NCI-H748 (cell line): ENCODE data around the gene ATG3.

Source experiments
- DNase-seq: peaks from one replicate; lab custom pipeline; 2025; ENCODE audit not compliant: unreplicated experiment; lab: John Stamatoyannopoulos, UW

Gene ATG3

DNA sequence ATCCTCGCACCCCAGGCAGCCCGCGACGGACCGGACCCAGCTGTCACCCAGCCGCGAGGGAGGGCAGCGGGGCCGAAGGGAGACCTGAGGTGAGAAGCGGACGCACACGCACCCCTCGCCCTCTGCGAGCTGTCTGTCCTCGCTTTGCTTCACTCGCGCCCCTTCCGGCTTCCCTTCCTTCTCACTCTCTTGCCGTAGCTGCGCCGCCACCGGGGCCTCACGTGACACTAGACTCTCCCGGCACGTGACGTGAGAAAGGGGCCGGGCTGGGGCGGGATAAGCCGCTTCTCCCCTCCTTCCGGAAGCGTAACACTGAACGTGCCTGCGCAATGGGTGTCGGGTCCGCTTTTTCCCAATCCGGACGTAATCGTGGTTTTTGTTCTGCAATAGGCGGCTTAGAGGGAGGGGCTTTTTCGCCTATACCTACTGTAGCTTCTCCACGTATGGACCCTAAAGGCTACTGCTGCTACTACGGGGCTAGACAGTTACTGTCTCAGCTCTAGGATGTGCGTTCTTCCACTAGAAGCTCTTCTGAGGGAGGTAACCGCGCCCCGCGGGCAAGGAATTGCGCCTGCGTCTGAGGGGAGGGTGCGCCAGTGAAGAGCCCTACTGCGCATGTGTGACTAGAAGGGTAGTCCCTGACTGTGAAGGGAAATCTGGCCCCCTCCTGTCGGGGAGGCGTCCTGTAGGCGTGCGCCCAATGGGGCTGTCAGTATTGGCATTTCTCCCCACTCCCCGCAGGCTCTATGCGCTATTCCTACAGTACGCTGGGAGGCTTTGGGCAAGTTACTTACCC lies at the start of gene ATG3, which contains the start of gene SLC35A5:
Gene ATG3, minus strand, starts transcription at position 229 of the 796 bp plus-strand sequence. CDS start 434 bp downstream, outside the sequence.
Gene SLC35A5, plus strand, starts transcription at position 312 of the 796 bp plus-strand sequence. CDS start 1,359 bp downstream, outside the sequence.
- peak; percentile 95 for DNase-seq

DNA sequence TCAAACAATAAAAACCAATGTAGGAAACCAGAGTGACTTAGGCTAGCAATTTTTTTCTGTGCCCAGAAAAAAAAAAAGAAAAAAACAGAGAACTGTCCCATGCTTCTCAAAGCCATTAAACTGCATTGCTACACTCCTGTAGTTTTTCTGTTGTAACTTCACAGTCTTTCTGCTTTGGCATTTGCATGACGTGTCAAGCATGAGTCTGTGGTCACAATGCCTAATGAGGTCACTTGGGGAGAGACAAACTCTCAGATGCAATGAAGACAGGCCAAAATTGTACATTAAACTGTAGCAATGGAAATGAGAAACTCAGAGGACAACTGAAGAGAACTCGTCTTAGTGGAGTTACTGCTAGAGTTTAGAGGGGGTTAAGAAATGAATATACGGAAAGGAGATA lies 48.4 kb upstream of the ATG3 start:
- no peak for DNase-seq

DNA sequence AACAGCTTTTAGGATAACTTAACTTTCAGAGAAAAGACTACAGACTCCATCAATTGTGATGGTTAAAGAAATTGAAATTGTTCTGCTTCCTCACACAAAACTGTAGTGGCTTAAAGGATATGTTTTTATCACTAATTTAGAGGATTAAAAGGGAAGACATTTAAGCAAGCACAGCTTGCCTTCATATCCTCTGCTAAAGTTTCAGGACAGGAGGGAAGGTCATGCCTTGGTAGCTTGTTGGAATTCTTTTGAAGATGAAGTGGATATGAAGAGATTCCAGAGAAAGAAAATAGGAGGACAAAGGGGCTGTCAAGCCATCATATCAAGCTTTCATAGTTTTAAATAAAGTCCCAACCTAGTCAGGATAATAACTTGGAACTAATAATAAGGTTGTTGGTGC lies 46.1 kb upstream of the ATG3 start:
- no peak for DNase-seq

DNA sequence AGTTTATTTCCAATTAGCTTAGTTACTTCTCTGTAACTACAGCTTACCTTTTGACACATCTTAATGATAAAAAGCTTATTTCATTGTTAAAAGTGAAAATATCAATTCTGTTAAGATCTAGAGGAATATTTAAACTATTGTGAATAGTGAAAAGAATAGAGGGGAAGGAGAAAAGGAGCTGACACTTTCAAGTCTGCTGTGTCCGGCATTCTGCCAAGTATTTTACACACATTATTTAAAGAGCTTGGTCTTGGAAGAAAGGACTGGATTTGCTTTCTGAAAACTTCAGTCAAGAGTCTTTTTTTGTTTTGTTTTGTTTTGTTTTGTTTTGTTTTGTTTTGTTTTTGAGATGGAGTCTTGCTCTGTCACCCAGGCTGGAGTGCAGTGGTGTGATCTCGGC lies 44.3 kb upstream of the ATG3 start:
- DNase-seq, result no peak

DNA sequence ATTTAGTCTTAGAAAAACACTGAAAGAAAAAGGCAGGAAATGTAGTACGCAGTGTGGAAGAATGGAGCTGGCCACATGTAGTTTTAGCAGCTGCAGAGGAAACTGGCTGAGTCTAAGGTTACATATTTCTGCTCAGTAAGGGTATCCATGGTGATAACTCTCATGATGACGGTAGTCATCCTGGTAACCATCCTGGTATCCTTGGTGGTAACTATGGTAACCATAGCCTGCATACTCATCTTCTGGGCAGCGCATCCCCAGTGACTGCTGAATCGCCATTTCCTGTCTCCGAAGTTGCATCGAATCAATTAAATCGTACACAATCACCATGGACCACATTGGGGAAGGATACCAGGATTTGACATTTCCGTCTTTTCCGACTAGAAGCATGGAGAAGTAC lies 43.5 kb upstream of the ATG3 start:
- peak; percentile 96 for DNase-seq

DNA sequence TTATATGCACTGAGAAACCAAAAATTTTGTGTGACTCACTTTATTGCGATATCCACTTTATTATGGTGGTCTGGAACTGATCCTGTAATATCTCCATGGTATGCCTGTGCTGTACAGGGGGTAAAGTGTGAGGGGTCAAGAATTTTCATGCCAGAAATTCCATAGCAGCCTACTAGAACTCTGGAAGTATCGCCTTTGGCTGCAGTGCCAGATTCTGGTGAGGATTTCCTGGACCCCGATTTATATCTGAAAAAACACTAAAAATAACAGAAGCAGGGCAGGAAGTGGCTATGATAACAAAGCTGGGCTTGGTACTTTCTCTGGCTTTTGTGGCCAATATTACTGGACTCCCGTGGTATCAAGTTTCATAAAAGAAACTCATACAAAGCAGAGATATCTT lies 42.8 kb upstream of the ATG3 start:
- DNase-seq, result peak; percentile 5

DNA sequence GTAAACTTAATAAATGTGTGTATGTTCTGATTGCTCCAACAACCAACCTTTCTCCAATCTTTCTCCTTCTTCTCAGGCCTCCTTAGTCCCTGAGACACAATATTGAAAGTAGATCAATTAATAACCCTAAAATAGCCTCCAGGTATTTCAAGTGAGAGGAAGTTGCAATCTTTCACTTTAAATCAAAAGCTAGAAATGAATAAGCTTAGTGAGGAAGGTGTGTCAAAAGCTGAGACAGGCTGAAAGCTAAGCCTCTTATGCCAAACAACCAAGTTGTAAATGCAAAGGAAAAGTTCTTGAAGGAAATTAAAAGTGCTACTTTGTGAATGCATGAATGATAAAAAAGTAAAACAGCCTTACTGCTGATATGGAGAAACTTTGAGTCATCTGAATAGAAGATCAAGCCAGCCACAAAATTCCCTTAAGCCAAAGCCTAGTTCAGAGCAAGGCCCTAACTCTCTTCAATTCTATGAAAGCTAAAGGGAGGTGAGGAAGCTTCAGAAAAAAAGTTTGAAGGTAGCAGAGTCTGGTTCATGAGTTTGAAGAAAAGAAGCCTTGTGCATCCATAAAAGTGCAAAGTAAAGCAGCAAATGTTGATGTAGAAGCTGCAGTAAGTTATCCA lies 40.6 kb upstream of the ATG3 start:
- no peak for DNase-seq

DNA sequence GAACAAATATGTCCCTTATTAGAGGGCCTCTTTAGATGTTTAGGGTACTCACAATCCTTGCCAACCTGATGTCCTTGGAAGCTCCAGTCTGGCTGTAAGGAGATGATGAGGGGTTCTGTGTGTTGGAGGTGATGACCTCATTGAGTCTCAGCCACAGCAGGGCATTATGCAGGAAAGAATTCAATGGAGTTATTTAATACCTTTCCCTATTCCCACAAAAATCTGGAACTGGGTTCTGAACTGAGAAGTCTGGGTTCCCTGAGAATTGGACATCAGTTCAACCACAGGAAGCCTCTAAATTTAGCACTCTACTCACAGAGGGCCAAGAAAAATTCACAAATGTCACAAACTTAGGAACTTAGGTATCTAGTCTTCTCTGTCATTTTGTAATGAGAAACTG lies 37.0 kb upstream of the ATG3 start:
- no peak for DNase-seq

DNA sequence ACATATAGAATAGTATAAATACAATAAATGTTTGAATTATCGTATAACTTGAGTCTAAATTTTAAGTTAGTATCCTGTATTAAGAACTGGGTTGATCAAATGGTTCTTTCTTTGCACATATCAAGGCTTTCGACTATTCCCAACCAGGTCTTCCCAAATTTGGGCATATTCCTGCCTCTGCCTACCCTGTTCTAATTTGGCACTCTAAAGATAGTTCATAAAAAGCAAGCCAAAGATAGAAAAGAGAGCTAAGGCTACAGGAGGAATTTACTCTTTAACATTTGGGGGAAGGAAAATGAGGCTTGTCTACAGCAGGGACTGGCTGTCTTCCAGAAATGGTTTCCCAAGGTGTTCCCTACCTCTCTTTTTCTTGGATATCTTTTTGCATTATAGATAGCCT lies 36.2 kb upstream of the ATG3 start:
- no peak for DNase-seq

DNA sequence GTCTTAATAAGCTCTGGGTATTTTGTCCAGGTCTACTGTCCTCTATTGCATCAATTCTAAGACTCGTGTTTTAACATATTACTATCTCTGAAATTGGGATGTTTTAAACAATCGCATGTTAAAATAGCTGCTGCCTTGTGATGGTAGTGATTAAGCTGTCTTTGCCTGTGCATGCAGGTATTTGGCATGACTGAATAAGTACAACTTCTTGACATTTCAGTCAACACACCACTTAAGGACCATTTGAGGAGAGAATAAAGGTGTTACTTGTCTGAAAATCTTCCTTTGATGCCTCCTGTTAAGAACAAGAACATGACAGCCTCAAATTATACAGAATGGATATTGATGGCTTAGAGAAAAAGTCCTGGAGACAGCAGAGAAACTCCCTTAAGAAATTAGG lies 33.1 kb upstream of the ATG3 start:
- DNase-seq, result no peak

DNA sequence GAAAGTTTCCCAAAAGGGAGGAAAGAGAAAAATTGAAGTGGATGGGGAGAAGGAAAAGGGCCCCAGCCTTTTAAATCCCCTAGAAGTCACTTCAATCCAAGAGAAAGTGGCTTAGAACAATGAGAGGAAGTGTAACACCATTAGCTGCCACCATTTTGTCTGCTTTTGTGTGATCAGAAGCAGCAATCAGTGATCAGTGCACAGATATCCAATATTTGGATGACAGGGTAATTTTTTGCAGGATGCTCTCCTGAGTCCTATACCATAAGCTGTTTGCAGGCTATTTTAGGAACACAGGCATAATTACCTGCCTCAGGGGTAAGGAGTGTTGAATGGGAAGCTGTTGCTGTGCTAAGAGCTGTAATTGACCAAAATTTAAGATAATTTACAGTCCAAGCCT lies 31.5 kb upstream of the ATG3 start:
- no peak for DNase-seq

DNA sequence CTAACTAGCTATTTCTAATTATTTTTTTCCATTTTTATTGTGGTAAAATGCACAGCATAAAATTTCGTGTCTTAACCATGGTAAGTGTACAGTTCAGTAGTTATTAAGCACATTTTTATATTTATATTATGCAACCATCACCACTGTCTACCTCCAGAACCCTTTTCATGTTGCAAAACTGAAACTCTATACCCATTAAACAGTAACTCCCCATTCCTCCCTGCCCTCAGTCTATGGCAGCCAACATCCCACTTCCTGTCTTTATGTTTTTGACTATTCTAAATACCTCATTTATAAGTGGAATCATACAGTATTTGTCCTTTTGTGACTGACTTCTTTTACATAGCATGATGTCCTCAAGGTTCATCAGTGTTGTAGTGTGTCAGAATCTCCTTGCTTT lies 25.6 kb upstream of the ATG3 start:
- no peak for DNase-seq

DNA sequence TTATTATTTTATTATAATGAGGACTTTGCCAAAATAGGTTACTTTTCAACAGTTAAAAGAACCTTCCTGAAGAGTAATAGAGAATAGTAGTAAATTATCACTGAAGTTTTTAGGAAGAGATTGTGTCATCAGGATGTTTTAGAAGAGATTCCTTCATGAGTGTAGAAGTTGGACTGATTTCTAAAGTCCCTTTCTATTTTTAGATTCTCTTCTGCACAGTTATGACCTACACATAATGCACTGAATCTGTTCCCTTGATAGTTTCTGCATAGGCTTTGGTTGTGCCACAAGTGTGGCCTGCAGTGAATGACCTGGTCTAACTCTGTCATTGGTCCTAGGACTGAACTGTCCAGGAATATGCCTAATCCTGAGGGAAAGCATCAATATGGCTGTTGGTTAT lies 24.0 kb upstream of the ATG3 start:
- no peak for DNase-seq

DNA sequence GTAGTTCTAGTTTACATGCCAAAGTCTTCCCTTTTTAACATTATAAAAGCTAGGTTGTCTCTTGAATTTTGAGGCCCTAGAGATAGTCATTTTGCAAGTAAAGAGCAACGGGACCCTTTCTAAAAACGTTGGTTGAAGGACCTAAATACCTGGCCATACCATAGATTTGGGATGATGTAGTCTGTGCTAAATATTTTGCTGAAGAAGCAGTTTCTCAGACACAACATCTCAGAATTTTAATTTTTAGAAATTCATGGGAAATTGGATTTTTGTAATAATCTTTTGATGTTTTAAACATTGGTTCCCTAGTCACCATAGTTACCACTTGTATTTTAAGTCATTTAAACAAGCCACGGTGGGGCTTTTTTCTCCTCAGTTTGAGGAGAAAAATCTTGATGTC lies 21.3 kb upstream of the ATG3 start:
- DNase-seq, result no peak

DNA sequence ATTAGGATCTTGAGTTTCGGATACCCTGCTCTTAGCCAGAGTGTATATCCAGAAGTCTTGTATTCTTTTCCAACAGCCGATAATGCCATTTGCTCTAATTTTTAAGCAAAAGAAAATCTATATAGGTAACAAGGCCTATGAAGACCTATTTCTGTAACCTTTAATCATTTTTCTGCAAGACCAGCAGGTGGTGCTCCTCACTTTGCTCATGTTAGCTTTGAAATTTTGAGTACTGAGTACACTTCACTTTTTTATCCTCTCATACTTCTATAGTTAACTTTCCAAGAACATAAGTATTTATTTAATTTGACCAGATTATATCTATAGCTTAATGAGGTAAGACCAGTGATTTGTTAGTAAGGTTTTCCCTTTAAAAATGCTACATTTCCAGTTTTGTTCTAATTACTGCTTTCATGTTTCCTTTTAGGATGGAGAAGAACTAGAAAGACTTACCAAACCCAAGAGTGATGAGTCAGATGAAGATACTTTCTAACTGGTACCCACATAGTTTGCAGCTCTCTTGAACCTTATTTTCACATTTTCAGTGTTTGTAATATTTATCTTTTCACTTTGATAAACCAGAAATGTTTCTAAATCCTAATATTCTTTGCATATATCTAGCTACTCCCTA lies 20.6 kb upstream of the ATG3 start:
- DNase-seq, result peak; percentile 37

DNA sequence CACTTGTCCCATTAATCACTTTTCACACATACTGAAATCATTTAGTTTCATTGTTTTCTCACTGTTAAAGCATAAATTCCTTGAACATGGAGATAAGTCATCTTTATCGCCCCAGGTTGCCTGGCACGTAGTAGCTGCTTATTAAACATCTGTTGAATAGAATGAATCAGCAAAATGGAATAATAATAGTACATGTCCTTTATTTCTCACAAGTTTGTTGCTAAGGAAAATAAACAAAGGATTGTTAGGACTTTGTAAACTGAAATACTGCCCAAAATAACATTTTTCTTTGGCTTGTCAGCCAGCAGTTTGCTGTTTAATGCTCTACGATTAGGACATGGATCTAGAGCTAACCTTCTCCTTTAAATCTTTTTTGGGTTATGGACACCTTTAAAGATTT lies 17.9 kb upstream of the ATG3 start:
- no peak for DNase-seq

DNA sequence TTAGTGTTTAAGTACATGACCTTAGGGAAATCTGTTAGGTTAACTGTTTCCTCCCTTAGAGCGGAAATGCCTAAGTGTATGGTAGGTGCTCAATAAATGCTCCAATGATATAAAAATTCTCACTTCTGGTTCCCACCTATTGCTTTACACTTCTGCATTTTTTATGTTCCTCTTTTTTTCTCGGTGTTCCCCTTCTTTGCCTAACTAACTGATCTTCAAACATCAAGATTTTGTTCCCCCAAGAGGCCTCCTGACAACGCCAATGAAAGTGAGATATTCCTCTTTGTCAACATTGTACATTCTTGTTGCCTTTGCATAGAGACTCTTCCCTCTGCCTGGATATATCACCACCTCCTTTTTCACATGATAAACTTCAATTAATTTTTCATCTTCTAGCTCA lies 17.5 kb upstream of the ATG3 start:
- no peak for DNase-seq

DNA sequence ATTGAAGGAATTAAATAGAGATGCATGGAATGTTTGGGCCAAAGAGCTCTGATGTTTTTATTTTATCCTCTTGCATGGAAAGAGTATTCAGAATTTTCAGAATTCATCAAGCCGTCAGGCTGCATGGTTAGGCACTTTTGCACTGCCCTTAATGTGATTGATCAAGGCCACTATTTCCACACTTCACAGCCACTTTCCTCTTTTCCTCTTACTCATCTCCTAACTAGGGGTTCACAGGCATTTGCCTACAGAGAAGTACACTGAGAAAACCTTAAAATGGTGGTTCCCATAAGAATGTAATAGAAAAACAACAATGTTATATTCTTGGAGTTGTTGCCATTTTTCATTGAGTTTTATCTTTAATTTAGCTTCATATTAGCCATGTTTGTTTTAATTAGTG lies 10.9 kb upstream of the ATG3 start:
- DNase-seq, result no peak

DNA sequence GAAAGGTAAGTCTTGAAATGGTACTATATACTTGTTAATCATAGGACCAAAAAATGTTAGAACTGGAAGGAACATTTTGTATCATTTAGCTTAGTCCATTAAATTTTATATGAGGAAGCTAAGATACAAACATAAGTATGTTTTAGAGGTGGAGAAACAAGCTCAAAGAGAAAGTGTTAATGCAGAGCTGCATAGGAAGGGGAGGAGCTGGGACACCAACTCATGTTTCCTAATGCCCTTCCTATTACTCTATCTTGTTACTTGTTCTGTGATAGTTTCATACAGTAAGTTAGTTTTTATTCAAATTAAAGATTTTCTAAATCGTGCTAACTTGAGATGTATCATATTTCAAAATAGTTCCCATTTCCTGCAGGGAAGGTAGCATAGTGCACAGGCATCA lies 7.5 kb upstream of the ATG3 start:
- DNase-seq, result no peak

DNA sequence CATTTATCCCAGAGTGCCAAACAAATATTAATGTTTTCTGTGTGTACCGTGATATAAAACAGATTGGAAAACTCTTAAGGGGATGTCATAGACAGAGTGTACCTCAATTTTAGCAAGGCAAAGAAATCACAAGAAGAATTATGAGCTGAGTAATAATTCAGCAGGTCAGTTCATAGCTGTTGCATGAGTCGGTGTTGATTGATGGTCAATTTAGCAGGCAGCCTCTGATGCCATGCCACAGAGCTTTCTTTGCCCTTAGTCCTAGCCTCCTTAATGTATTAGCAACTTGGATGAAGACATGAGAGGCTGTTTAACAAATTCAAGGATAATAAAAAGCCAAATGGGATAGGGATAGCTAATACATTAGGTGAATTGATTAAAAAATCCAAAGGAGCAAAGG lies 6.9 kb upstream of the ATG3 start:
- DNase-seq, result no peak

DNA sequence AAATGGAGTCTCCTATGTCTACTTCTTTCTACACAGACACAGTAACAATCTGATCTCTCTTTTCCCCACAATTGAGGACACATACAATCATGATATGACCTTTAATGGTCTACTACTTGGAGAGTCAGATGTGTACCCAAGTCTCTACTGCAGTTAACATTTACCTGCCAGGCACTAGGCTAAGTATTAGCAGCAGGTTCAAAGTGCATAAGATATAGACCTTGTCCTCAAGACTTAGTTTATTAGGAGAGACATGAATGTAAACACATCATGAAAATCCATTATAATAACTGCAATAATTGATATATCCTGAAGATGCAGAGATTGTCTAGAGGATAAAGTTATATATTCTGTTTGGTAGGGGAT lies 3.2 kb upstream of the ATG3 start:
- no peak for DNase-seq

DNA sequence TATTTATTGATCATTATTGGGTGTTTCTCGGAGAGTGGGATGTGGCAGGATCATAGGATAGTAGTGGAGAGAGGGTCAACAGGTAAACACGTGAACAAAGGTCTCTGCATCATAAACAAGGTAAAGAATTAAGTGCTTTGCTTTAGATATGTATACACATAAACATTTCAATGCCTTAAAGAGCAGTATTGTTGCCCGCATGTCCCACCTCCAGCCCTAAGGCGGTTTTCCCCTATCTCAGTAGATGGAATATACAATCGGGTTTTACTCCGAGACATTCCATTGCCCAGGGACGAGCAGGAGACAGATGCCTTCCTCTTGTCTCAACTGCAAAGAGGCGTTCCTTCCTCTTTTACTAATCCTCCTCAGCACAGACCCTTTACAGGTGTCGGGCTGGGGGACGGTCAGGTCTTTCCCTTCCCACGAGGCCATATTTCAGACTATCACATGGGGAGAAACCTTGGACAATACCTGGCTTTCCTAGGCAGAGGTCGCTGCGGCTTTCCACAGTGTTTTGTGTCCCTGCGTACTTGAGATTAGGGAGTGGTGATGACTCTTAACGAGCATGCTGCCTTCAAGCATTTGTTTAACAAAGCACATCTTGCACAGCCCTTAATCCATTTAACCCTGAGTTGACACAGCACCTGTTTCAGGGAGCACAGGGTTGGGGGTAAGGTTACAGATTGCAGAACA lies 2.6 kb upstream of the ATG3 start:
- peak; percentile 8 for DNase-seq
